GM18858 (cell line): ENCODE measurements around the gene SMIM21.

Source experiments
- ATAC-seq: cut with Tn5 transposase; IDR thresholded peaks from one replicate; pipeline ENCODE4 v1.9.1; 2021; ENCODE audit not compliant: unreplicated experiment

SMIM21 gene

GRCh38 chr18:75378376-75379315, 48.9 kb downstream of the SMIM21 start:
- ATAC-seq, result no peak

DNA sequence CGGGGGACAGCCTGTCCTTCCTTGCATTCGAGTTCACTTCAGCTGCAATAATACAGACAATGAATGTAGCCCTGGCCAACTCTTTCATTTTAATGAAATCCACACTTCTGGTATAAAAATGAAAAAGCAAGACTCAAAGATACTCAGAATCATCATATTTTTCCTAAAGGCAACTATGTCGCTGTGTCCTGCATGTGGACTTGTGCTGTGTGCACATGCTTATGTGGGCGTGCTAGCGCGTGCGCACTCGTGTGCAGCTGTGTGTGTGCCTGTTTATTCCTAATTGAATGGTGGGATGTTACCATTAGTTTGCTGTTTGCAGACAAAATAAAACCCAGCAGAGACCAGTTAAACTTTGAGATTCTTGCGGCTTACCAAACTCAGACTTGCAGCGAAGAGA, 49.6 kb downstream of the SMIM21 start:
- ATAC-seq, result no peak

GRCh38 chr18:75377258-75377657, 50.2 kb downstream of the SMIM21 start:
- no peak for ATAC-seq

DNA sequence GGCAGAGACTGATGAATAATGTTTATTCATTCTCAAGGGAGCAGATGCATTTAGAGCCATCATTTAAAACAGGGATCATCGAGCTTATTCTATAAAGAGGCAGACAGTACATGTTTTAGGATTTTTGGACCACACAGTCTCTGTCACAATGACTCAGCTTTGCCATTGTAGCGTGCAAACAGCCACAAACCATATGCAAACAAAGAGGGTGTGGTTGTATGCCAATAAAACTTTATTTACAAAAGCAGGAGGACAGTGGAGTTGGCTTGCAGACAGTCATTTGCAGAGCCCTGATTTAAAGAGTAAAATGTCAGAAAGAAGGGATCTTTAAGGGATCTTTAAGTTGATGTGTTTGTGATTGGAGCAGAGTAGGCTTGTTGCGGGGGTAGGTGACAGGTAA, 51.5 kb downstream of the SMIM21 start:
- ATAC-seq, result no peak

DNA sequence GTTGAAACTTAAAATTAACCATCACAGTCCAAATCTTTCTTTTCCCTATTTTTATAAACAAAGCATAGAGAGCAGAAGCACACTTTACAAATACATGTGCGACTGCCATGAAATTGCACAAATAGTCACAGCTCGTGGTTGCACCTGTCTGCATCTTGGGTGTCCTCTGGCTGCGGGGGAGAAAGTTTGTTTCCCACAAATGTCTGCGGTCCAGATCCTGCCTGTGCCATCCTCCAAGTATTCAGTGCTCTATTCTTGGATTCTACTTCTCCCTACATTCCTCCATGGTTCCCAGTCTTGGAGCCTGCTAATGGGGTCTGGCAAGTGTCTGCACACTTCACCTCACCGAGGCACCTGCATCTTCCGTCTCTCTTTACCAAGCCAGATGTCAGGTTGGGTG, 52.2 kb downstream of the SMIM21 start:
- no peak for ATAC-seq

DNA sequence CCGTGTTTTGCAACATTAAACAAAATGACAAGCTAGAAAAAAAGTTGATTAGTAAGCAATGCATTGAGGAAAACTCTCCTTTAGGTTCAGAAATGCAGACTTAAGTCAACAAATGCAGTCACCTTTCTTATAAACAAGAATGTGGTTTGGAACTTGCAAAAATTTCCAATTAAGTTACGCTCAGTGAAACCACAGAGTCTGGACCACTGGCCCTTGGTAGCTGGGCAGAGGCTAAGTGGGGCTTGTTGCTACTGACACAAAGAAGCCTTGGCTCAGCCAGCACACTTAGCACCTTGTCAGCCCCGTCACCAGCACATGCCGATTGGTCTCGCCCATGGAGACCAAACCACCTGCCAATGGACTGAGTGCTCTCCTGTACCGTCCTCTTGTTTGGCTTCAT, 53.0 kb downstream of the SMIM21 start:
- no peak for ATAC-seq

GRCh38 chr18:75369026-75369721, 58.3 kb downstream of the SMIM21 start:
- no peak for ATAC-seq

GRCh38 chr18:75365837-75366236, 61.7 kb downstream of the SMIM21 start:
- no peak for ATAC-seq

DNA sequence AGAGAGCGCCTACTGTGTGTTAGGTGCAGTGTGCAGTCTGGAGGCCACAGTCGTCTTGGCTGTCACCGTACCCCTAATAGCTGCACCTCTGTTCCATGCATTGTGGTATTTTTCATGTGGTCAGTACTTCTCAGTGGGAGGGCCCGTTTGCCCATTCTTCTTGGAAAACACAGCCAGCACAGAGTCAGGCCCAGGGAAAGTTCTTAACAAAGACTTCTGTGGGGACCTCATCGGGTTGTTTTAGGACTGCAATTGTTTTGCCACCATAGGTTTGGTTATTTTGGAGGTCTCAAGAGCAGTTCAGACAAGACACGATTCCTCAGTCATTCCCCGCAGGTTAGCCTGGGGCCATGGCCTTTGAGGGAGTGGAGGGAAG, 62.3 kb downstream of the SMIM21 start:
- ATAC-seq, result no peak

DNA sequence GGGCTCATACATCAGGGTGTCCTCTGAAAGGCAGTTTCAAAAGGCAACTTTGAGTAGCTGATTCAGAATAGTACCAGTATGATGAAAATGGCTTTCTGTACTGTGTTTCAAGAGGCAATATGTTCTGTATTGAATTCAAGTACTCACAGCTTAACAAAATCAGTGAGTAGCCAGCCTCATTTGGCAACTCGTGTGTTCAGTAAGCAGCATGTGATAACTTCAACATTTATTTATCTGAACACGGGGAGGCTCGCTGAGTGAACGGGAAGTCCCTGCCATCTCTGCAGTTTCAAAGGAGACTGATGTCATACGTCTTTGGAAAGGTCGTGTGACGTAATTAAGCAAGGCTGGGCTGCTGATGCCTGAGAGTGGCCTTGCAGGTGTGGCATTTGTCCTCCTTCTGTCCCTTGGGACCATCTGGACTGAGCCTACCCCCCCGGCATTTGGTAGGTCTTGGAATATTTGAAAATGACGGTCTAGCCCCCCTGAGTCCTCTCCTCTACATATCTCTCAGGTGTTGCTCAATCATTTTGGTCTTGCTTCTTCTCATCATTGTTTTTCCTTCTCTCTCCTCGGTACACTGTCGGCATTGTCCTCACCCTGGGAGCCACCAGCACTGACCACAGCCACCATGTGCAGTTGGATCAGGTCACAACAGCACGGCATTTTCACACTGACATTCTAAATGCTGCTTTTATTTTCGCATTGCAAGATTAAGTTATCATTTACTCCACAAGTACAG, 62.8 kb downstream of the SMIM21 start:
- ATAC-seq, result no peak

DNA sequence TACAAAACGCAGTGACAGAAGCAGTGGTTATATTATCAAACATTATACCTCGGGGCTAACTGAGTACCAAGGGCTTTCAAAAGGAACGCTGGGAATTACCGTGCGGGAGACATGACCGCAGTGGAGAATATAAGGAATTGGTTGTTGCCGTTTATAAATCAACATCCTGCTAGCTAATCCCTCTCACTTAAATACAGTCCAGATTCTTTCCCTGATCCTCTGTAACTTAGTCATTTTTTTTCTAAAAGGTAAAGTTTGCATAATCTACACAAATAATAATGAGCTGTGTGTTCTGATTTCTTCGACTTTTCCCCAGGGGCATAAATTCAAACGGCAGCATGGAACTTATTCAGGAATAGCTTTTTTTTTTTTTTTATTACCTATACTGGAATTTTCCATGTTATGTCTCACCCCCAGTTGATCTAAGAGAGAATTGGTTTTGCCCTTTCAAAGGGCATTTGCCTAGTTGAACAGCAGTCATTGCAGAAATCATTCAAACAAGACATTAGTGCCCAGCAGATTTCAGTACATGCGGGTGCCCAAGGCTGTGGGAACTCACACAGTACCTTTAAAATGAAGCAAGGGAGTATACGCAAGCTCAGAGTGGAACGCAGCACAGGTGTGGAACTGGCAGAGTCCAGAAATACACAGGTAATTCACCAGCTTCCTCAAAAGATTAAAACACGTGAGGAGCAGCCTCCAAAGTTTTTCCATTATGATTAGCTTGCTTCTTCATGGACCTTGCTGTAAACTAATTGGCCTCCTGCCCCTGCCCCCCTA, 63.9 kb downstream of the SMIM21 start:
- no peak for ATAC-seq

- ATAC-seq, result no peak
Observed at GRCh38 chr18:75362435-75362834, 65.1 kb downstream of the SMIM21 start.

- ATAC-seq, result no peak
Observed at GRCh38 chr18:75360941-75361340, 66.6 kb downstream of the SMIM21 start.

DNA sequence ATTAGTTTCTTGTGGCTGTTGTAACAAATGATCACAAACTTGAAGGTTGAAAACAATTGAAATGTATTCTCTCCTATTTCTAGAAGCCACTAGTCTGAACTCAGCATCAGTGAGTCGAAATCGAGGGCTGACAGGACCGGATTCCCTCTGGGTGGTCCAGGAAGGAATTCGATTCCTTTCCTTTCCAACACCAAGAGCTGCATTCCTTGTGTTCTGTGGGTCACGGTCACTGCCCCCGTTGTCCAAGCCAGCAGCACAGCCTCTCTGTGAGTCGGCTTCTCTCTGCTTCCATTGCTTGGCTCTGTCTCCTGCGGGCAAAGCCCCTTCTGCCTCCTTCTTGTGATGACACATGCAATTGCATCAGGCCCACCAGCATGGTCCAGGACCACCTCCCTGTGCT, 67.3 kb downstream of the SMIM21 start:
- no peak for ATAC-seq
